Upper lobe of right lung (tissue), 1 donor: Measurements from ENCODE around the gene PTOV1. TPM values are rescaled to one million over a fixed set of nuclear protein-coding genes. Genes with fewer than 3 reads are reported as not detected.

Source experiments
- ATAC-seq: fragments of 200-7000 bp; cut with Tn5 transposase; one replicate; pipeline ENCODE4 v1.9.1; 2020; ENCODE audit warnings: mild to moderate bottlenecking, moderate library complexity
- DNase-seq: peaks from one replicate; pipeline ENCODE4 v3.0.0-alpha.2; 2020
- H3K27ac ChIP-seq: fragments of 200-600 bp; one replicate; pipeline ENCODE4 v1.8.0; 2022
- H3K27me3 ChIP-seq: fragments of 200-600 bp; one replicate; pipeline ENCODE4 v1.8.0; 2022; ENCODE audit warnings: mild to moderate bottlenecking
- H3K36me3 ChIP-seq: fragments of 200-600 bp; one replicate; pipeline ENCODE4 v1.8.0; 2022
- H3K4me1 ChIP-seq: fragments of 200-600 bp; one replicate; pipeline ENCODE4 v1.8.0; 2022
- H3K4me3 ChIP-seq: fragments of 200-600 bp; one replicate; pipeline ENCODE4 v1.8.0; 2022; ENCODE audit warnings: mild to moderate bottlenecking
- H3K9me3 ChIP-seq: fragments of 200-600 bp; one replicate; pipeline ENCODE4 v1.8.0; 2022
- intact Hi-C: fragments of 100-400 bp; cut with DNase I; formaldehyde crosslinking; loops from one replicate; pipeline ENCODE4 v1.11.0; 2022
- total RNA-seq: library from RNA; stranded (reverse); fragmentation: NEBNext Ultra II Directional; extraction: Animal tissue kit (Norgen Biotek cat#: 25700); gene quantifications from one replicate; pipeline ENCODE4 v1.2.1, GENCODE V29; 2021
- TF ChIP-seq, protein P1 (sequence below): fragments of 200-600 bp; IDR thresholded peaks from one replicate; pipeline ENCODE4 v1.8.0; 2022; ENCODE audit warnings: antibody characterized with exemption
- donor health status: DM: no; HTN: yes; CAD: no; lungs with severe emphysema.

PTOV1 gene
- total RNA-seq, 1 donor from 2014 or later, result 104 TPM

DNA sequence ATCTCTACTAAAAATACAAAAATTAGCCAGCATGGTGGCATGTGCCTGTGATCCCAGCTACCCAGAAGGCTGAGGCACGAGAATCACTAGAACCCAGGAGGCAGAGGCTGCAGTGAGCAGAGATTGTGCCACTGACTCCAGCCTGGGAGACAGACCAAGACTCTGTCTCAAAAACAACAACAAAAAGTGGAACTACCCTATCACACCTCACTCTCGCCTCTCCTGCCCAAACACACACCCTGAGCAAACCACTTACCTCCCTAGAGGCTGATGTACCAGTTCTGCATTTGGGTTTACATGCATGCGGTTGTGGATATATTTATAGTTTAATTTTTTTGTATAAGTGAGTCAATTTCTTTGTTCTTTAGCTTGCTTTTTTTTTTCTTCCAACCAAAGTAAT is 7.7 kb upstream of the PTOV1 start:
- no peak for DNase-seq
- TF ChIP-seq, protein P1, sequence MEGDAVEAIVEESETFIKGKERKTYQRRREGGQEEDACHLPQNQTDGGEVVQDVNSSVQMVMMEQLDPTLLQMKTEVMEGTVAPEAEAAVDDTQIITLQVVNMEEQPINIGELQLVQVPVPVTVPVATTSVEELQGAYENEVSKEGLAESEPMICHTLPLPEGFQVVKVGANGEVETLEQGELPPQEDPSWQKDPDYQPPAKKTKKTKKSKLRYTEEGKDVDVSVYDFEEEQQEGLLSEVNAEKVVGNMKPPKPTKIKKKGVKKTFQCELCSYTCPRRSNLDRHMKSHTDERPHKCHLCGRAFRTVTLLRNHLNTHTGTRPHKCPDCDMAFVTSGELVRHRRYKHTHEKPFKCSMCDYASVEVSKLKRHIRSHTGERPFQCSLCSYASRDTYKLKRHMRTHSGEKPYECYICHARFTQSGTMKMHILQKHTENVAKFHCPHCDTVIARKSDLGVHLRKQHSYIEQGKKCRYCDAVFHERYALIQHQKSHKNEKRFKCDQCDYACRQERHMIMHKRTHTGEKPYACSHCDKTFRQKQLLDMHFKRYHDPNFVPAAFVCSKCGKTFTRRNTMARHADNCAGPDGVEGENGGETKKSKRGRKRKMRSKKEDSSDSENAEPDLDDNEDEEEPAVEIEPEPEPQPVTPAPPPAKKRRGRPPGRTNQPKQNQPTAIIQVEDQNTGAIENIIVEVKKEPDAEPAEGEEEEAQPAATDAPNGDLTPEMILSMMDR, result no peak
- Histone ChIP-seq H3K9me3 (no peaks in the 10 kb centered on the region), H3K27ac (no peak overlapping the region), H3K36me3 (peaks cover 10% of the 10 kb centered on the region), H3K4me3 (no peak overlapping the region), H3K4me1 (peaks cover 3% of the 10 kb centered on the region), H3K27me3 (no peaks in the 10 kb centered on the region)
- intact Hi-C loops, result no loop called here
- no peak for ATAC-seq

GRCh38 chr19:49844138-49845095 is 6.5 kb upstream of the PTOV1 start:
- Histone ChIP-seq H3K27ac (no peak overlapping the region), H3K4me3 (no peak overlapping the region), H3K4me1 (peaks cover 10% of the 10 kb centered on the region), H3K36me3 (peaks cover 2% of the 10 kb centered on the region), H3K27me3 (no peaks in the 10 kb centered on the region), H3K9me3 (peaks cover 4% of the 10 kb centered on the region)
- TF ChIP-seq, protein P1, result no peak
- ATAC-seq, result no peak
- intact Hi-C loops, result no loop called here
- no peak for DNase-seq

GRCh38 chr19:49845414-49845813 is 5.5 kb upstream of the PTOV1 start:
- TF ChIP-seq, protein P1, result no peak
- Histone ChIP-seq H3K36me3 (no peaks in the 10 kb centered on the region), H3K4me3 (no peak overlapping the region), H3K9me3 (peaks cover 4% of the 10 kb centered on the region), H3K27ac (no peak overlapping the region), H3K27me3 (no peaks in the 10 kb centered on the region), H3K4me1 (peaks cover 15% of the 10 kb centered on the region)
- DNase-seq (no peak), ATAC-seq (no peak)
- intact Hi-C loops, result no loop called here

DNA sequence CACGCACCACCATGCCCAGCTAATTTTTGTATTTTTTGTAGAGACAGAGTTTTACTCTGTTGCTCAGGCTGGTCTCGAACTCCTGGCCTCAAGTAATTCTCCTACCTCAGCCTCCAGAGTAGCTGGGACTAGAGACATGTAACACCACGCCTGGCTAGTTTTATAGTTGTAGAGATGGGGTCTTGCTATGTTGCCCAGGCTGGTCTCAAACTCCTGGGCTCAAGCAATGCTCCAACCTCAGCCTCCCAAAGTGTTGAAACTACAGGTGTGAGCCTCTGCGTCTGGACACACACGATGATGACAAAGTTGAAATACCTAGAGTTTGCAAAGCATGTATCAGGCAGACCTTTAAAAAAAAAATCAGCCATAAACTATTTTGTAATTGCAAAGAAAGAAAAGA is 4.6 kb upstream of the PTOV1 start:
- no peaks in the 10 kb centered on the region for H3K36me3 ChIP-seq
- H3K27me3 ChIP-seq, result no peaks in the 10 kb centered on the region
- H3K9me3 ChIP-seq, result peaks cover 4% of the 10 kb centered on the region
- no peak for ATAC-seq
- DNase-seq, result no peak
- no peak overlapping the region for H3K4me3 ChIP-seq
- H3K4me1 ChIP-seq, result peaks cover 15% of the 10 kb centered on the region
- no peak overlapping the region for H3K27ac ChIP-seq
- TF ChIP-seq, protein P1, result no peak
- intact Hi-C loops, result no loop called here

GRCh38 chr19:49847731-49848696 is 2.9 kb upstream of the PTOV1 start:
- Histone ChIP-seq H3K4me3 (no peak overlapping the region), H3K27ac (no peak overlapping the region), H3K9me3 (peaks cover 4% of the 10 kb centered on the region), H3K4me1 (peaks cover 27% of the 10 kb centered on the region), H3K36me3 (no peaks in the 10 kb centered on the region), H3K27me3 (no peaks in the 10 kb centered on the region)
- DNase-seq (no peak), ATAC-seq (no peak)
- TF ChIP-seq, protein P1, result no peak
- intact Hi-C loops, result no loop called here
